Stimulated activated CD4-positive, alpha-beta T cell treated with anti-CD3 and anti-CD28 coated beads, Interleukin-12 subunit alpha, Interleukin-12 subunit beta, amount 100 ng/mL, for 48 hours (primary cell): ENCODE results near the gene PTPN23.

Source experiments
- DNase-seq, 3 donors: peaks; one replicate each; pipeline ENCODE4 v3.0.0-alpha.2; 2020; ENCODE audit warnings: low read depth in 2 of 3, low spot score in 1 of 3

PTPN23 gene

DNA sequence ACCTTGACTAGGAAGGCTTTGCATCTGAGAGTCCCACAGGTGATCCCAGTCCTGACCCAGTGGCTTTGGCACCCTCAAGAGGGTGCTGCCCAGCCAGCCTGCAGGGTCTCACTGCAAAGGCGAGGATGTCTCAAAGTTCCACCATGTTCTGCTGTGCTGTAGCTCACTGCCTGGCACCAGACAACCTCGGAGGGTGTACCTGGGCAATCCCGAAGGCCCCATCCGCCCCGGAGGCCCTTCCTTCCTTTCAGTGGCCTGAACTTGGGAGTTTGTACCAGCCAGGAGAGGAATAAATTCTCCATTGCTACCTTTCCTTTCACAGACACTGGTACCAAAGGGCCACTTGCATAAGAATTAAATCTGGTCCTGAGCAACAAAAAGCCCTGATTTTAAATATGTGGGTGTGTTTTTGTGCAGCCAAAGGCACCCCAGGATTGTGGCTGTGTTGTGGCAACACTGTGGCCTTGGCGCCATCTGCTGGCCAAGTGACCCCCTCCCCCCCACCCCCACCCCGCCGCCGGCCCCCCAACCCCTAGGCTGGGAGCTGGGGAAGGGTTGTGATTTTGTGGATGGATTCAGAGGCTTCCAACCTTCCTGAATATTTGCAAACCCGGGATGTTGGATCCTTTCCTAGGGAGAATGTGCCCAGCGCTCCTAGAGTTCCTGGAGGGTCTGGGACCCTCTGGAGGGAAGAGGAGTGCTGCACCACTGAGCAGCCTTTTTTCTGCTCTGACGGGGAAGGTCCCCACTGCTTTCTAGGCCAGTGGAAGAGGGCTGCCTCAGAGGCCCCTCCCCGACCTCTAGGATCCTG is 9.7 kb upstream of the PTPN23 start:
- DNase-seq, result peak in 1 of 3 donors; percentile 16

DNA sequence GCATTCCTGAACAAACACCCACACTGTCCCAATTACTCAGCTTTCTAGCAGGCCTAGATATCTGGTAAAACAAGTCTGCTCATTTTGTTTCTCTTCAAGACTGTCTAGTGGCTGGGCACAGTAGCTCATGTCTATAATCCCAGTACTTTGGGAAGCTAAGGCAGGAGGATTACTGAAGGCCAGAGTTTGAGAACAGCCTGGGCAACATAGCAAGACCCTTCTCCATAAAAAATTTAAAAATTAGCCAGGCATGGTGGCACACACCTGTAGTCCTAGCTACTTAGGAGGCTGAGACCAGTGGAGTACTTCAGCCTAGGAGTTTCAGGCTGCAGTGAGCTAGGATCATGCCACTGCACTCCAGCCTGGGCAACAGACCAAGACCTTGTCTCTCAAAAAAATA is 6.2 kb upstream of the PTPN23 start:
- no peak for DNase-seq

DNA sequence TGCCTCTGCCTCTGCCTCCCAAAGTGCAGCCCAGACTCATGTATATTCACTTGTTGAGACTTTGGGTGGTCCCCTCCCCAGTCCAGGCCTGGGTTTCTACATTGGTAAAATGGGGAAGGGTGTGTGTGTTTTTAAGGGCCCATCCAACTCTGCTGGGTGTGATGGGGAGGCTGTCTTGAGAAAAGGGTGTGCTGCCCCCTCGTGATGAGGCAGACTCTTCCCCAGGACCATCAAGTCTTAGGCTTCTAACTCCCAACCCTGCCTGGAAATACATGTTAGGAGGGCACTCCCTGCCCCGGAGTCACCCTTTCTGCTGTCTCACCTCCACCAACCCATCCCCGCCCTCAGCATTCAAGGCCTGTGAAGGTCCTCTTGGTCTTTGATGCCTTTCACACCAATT is 4.4 kb upstream of the PTPN23 start:
- no peak for DNase-seq

DNA sequence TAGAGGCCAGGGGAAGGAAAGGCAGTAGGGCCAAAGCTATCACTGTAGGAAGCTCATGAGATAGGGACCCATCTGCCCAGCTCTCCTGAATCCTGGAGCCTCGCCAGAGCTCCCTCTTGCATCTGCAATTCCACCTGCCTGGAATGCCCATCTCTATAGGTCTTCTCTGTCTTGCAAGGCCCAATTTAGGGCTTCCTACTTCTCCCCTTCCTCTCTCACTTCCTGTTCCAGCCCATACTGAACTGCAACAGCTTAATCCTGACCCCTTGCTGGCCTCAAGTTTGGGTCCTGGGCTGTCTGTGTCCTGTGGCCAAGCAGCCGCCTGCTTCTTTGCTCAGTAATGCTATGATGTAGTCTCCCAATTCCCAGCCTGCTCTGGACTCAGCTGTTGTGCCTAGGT is 3.6 kb upstream of the PTPN23 start:
- no peak for DNase-seq

DNA sequence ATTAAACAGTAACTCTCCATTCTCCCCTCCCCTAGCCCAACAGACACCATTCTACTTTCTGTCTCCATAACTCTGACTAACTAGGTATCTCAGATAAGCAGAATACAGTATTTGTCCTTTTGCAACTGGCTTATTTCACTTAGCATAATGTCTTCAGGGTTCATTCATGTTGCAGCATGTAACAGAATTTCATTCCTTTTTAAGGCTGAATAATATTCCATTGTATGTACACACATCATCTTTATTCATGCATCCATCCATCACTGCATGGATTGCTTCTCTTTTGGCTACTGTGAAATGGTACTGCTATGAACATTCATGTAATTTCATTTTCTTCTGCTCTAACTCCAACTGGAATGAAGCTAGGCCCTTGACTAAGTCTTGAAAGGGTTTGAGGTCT is 2.0 kb upstream of the PTPN23 start:
- DNase-seq, result no peak

DNA sequence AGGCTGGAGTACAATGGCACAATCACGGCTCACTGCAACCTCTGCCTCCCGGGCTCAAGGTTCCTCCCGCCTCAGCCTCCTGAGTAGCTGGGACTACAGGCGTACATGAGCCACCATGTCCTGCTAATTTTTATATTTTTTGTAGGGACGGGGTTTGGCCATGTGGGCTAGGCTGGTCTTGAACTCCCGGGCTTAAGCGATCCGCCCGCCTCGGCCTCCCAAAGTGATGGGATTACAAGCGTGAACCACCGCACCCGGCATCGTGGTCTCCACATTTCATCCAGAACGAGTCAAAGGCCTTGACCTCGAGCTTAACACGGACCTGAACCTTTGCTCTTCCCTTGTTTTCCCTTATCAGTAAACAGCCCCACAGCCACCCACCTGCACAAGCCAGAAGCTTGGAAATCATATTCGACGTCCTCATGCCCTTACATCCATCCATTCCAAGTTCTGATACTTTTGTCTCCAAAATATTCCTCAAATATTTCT is 1.4 kb upstream of the PTPN23 start:
- DNase-seq, result no peak

- DNase-seq, result no peak
Measured at GRCh38 chr3:47380026-47380600, 708 bp upstream of the PTPN23 start.

GRCh38 chr3:47381317-47382157 is 716 bp downstream of the PTPN23 start:
- peak; percentile 54 to 81 (median 67) for DNase-seq

DNA sequence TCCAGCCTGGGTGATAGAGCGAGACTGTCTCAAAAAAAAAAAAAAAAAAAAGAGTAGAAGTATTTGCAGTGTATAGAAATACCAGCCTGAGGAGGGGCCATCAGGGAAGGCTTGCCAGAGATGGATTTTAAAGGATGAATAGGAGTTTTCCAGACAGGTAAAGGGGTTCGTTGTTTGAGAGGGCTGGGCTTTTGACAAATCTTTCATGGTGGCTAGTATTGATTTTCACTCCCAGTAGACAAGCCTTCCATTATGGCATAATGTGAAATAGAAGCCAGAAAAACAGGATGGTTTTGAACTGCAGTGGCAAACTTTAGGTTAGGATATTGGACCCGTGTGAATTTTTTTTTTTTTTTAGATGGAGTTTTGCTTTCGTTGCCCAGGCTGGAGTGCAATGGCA is 3.6 kb downstream of the PTPN23 start:
- DNase-seq, result no peak

DNA sequence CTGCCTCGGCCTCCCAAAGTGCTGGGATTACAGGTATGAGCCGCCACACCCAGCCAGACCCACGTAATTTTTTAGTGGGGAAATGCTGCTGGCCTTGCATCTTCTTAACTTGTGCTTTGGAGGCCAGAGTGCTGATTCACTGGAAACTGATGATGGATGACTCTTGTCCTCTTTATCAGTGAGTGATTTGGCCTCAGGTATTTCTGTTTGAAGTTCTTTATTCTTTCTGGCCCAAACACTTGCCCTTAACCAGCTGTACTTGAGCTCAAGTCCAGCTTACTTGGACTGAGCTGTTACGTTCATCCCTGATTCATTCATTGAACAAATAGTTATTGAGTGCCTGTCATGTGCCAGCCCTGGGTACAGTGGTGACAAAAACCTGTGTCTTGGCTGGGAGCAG is 4.2 kb downstream of the PTPN23 start:
- no peak for DNase-seq

DNA sequence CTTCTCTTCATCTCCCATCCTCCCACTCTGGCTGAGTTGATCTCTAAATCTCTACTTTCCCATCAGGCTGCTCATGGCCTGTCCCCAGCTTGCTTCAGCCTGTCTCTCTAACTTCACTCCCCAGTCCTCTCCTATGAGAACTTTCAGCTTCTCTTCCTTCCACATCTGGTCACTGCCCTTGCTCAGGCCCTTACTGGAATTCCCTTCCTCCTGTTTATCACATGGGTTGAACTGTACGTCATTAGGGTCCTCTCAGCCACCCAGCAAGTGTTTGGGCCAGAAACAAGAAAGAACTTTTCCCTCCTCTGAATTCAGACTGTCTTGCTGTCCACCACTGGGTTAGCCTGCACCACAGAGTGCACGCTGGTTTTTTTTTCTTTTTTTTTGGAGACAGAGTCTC is 5.0 kb downstream of the PTPN23 start:
- DNase-seq, result no peak

- DNase-seq, result no peak
Measured at GRCh38 chr3:47392933-47393332, 12.1 kb downstream of the PTPN23 start.

GRCh38 chr3:47394140-47394870 is 13.5 kb downstream of the PTPN23 start:
- no peak for DNase-seq

DNA sequence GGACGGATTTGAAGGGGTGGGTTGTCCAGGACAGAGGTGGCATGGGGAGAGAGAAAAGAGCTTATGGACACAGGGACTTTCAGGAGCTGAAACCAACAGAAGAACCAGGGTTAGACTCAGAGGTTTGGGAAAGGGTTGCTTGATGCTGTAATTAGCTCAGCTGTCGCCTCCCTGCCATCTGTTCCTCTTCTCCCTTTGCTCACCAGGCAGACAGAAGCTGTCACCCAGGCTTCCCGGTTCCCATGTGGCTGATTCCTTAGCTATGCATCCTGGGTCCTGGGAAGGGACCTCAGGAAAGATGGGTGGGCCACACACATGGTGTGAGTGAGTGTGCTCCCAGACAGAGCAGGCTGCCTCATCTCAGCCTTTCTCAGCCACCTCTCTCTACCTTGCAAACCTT is 14.1 kb downstream of the PTPN23 start:
- no peak for DNase-seq

DNA sequence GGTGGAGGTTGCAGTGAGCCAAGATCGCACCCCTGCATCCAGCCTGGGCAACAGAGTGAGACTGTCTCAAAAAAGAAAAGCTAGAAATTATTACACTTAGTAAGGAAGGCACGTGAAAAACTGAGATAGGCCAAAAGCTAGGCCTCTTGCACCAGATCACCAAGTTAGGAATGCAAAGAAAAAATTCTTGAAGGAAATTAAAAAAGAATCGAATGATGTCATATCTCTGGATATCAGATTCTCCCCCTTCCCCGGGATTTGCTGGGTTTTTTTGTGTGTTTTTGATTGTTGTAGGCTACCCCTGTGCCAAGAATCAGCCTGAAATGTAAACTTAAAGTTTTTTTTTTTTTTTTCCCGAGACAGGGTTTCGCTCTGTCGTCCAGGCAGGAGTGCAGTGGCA is 17.4 kb downstream of the PTPN23 start:
- no peak for DNase-seq

DNA sequence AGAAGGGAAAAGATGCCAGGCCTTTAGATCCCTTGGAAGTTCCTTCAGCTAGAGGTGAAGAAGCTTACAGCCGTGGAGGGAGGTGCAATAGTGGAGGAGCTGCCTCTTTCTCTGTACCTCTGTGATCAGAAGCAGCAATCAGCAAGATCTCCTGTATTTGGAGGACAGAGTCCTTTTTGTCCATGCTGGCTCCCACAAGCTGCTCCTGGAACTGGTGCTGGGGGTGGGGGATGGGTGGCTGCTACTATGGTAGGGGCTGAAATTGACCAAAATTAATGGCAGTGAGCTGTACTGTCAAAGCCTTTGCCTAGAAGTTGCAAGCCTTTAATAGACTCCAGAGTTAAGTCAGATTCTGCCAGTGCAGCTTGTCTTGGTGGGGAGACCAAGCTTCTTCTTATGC is 18.2 kb downstream of the PTPN23 start:
- no peak for DNase-seq

DNA sequence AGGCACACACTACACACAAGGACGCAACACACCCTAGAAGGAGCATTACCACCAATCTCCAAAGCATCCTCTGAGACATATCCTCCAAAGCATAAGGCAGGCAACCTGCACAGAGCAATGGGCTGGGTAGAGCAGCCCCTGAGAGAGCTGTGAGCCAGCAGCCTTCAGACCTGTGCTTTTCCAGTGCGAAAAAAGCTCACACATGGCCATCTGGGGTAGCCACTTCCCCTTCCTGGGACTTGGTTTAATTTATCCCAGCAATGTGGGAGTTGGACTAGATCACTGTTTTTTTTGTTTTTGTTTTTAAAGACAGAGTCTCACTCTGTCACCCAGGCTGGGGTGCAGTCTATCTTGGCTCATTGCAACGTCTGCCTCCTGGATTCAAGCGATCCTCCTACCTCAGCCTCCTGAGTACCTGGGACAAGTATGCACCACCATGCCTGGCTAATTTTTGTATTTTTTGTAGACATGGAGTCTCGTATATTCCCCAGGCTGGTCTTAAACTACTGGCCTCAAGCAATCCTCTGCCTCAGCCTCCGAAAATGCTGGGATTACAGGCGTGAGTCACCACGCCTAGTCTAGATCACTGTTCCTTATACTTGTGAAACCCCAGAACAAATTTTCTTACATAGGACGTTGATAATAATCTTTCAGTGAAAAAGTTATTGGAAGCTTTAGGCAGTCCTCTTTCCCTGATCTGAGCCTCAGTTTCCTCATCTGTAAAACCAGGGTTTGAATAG is 18.9 kb downstream of the PTPN23 start:
- no peak for DNase-seq

GRCh38 chr3:47404431-47404876 is 23.6 kb downstream of the PTPN23 start:
- DNase-seq, result no peak

DNA sequence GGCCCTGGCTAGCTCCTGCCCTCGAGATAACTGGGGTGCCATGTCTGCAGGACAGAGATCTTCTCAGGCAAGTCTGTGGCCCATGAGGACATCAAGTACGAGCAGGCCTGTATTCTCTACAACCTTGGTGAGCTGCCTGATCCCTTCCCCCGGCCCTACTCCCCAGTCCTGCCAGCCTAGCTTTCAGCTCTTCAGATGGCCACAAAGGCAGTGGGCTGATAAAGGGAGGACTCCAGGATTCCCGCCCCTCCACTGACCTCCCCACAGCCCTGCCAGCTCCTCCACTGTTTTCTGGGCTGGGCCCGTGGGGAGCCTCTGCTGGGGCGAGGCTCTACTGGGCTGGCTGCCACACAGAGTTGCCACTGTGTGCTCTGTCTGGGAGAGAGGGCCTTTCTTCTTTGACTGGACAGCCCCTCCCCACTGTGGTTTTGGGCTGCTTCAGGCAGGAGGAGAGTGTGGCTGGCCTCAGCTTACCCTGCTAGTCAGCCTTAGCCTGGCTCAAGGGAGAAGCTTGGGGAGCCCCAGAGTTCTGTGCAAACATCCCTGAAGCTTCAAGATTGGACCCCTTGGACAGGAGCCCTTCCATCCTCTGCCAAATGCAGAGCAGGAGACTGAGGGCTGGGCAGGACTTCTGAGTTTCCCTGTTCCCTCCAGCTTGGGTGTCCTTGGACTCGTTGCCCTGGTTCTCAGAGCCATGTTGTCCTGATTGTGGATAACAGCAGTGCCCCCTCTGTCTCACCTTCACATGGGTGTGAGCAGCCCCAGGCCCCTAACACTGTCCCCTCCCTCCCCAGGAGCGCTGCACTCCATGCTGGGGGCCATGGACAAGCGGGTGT is 24.4 kb downstream of the PTPN23 start:
- DNase-seq, result no peak
